Activated CD8-positive, alpha-beta memory T cell treated with anti-CD3 and anti-CD28 coated beads for 1 hour (primary cell): ENCODE data around the gene PFDN2.
"Not testable (repeated sequence)": the region's sequence is repeated elsewhere in the genome, so short reads cannot be mapped to it uniquely, and the experiment has no call there.

Experiments used
- DNase-seq, 2 donors: peaks; one replicate each; pipeline ENCODE4 v3.0.0-alpha.2; 2020; ENCODE audit warnings: low read depth in 1 of 2; ENCODE audit errors: extremely low read depth in 1 of 2

The PFDN2 gene

DNA sequence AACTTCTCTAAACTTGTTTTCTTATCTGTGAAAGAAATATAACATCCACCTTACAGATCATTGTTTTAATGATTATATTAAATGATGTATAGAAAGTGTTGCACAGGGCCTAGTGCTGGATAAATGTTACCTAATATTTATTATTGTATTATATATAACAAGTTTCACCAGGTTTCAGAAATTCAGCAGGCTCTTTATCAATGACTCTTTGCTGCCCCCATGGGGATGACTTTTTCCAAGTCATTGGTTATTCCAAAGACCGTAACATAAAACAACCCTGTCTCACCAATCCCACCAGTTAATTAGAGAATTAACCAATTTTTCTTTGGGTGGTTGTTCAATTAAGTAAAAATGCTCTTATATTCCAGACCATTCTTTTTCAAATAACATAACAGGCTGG, 21.9 kb upstream of the PFDN2 start:
- DNase-seq = no peak

DNA sequence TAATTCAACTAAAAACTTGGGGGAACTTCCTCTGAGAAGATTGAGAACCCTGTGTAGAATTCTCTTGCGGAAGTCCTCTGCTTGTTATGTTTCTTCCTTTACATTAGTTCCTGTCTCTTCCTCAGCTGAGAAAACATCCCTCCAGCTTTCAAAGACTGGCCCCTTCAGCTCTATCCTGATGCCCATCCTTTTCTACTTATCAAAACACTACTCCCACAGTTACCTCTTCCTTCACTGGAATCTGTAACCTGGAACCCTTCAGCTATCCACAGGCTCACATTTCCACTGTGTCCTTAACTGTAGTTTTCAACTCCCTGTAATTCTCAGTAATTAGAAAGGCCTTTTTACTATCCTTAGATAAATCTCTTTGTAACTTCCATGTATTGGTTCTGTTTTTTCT, 20.6 kb upstream of the PFDN2 start:
- DNase-seq = no peak

- DNase-seq = no peak
Measured at GRCh38 chr1:161137881-161138280, 20.0 kb upstream of the PFDN2 start.

GRCh38 chr1:161133220-161133740, 15.4 kb upstream of the PFDN2 start:
- DNase-seq = no peak

GRCh38 chr1:161132410-161133219, 14.8 kb upstream of the PFDN2 start, which contains the start of gene DEDD:
DEDD (minus strand) TSS chr1:161132667; CDS start chr1:161124462, 8,205 bp downstream.
- peak; percentile 74 to 75 for DNase-seq

DNA sequence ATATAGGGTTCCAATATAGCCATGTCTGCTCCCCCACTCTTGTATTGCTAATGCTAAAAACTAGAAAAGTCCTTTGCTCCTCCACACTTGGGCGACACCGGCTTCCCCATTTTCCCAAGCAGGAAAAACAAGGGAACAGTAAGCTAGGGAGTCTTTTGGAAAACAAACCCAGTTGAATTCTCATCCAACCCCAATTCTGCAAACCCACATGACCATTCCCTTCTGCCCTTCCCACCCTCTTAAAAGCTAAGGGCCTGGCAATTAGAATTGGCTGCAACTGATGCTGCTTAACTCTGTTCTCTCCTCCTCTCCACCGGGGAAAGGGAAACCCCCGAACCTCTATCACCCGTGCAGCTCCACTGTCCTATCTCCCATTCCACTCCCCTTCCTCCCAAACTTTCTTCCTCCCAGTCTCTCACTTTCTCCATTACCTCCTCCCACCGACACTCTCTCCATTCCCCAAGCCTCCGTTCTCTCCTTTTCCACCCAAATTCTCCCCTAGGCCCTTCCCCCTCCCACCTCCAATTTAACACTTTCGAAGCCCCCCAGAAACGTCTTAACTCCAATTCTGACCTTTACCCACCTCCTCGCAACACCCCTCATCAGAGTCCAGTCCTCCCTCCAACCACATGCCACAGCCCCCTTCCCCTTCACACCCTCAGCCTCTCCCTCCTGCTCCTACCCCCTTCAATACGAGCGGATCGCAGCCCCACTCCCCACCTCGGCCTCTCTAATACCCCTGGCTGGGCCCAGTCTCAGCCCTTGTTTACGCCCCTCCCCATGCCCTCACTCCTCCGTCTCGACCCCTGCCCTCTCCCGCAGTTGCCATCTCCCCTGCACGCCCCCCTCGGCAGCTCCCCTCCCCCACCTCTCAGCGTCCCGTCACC, 13.9 kb upstream of the PFDN2 start:
- no peak for DNase-seq

DNA sequence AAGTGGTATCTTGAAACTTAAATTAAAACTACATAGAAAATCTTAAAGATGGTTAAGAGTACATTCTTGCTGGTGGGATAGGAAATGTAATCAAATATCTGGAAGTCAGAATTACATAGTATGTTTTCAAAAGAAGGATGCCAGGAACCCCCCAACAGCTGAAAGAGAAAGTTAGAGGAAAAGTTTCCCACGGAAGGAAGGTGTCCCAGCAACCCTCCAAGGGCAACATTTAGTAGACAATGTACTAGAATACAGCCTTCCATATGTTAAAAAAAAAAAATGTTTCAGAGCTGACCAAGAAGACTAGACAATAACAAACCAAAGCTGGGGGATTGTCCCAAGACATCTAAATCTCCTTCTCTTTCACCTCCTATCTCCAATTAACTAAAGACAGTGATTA, 12.4 kb upstream of the PFDN2 start:
- DNase-seq = no peak

- no peak for DNase-seq
Measured at GRCh38 chr1:161128591-161129420, 11.0 kb upstream of the PFDN2 start.

DNA sequence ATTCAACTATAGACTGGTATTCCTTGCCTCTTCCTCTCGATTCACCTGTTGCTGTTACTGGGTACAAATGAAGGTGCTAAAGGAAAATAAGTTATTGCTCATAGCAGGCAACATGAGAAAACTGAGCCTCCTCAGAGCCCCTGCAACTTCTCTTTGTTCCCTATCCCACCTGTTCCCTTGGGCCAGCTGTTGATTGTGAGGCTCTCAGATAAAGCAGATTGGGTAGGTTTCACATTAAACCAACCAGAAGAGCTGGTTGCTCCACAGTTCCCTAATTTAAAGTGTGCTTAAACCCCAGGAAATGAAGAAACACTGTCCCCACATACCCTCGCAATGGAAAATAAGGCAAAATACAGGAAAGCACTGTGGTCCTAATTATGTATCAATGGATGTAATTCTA, 9.8 kb upstream of the PFDN2 start:
- no peak for DNase-seq

GRCh38 chr1:161122967-161123366, 5.1 kb upstream of the PFDN2 start:
- DNase-seq = no peak

GRCh38 chr1:161121834-161122233, 4.0 kb upstream of the PFDN2 start:
- no peak for DNase-seq

GRCh38 chr1:161121042-161121650, 3.3 kb upstream of the PFDN2 start:
- DNase-seq = no peak

DNA sequence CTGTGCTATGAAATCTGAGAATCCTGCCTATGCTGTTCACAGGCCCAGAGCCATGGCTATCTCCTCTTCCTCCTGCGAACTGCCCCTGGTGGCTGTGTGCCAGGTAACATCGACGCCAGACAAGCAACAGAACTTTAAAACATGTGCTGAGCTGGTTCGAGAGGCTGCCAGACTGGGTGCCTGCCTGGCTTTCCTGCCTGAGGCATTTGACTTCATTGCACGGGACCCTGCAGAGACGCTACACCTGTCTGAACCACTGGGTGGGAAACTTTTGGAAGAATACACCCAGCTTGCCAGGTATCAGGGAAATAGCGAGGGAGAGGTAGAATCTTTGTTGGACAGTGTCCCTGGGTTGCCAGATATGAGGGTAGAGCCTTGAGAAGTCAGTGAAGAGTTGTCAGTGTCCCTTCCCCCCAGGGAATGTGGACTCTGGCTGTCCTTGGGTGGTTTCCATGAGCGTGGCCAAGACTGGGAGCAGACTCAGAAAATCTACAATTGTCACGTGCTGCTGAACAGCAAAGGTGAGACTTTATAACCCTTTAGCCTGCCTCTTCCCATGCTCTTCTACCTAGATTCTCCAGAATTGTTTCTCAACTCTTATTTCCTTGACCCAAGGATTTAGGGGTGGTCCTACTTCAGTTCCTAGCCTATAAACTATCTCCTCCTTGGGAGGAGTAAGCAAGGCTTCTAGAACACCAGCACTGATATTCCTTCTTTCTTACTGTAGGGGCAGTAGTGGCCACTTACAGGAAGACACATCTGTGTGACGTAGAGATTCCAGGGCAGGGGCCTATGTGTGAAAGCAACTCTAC, 1.5 kb upstream of the PFDN2 start:
- DNase-seq = peak; percentile 21 to 25

DNA sequence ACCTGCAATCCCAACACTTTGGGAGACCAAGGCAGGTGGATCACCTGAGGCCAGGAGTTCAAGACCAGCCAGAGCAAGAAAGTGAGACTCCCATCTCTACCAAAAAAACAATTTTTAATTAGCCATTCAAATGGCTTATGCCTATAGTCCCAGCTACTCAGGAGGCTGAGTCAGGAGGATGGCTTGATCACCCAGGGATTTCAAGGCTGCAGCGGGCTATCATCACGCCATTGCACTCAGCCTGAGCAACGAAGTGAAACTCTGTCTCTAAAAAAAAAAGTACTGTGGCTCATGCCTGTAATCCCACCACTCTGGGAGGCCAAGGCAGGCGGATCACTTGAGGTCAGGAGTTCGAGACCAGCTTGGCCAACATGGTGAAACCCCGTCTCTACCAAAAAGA, 1.9 kb downstream of the PFDN2 start:
- not testable (repeated sequence) for DNase-seq

GRCh38 chr1:161115132-161115711, 2.6 kb downstream of the PFDN2 start:
- no peak for DNase-seq

GRCh38 chr1:161114556-161114955, 3.3 kb downstream of the PFDN2 start:
- DNase-seq = no peak

- DNase-seq = no peak
Measured at GRCh38 chr1:161113915-161114314, 3.9 kb downstream of the PFDN2 start.

DNA sequence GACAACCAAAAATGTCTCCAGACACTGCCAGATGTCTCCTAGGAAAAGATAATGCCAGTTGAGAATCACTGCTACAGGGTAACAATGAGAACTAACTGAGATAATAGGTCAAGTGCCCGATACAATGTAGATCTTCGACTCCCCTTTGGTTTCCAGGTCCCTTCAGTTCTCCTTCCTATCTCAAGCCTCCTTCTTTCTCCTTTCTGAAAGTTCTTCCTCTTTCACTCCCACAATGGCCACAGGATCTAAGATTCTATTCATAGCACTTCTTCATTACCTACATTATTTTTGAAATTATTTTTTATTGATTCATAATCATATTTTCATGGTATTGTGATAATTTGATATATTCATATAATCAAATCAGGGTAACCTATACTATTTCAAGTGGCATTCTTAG, 6.3 kb downstream of the PFDN2 start:
- DNase-seq = no peak

DNA sequence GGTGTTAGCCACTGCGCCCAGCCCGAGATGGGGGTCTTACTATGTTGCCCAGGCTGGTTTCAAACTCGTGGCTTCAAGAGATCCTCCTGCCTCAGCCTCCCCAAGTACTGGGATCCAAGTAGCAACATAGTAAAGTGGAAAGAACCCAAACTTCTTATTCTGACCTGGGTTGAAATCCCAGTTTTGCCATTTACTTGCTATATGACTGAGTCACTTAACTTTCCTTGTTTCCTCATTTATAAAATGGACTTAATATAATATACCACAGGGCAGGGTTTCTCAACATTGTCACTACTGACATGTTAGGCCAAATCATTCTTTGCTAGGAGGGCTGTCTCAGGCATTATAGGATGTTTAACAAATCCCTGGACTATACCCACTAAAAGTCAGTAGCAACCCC, 6.7 kb downstream of the PFDN2 start:
- no peak for DNase-seq
